ENCODE results near the gene CABS1. TPM values are rescaled to one million over a fixed set of nuclear protein-coding genes. Genes with fewer than 3 reads are reported as not detected.

Gene CABS1
- polyA plus RNA-seq, 3 donors: not detected

DNA sequence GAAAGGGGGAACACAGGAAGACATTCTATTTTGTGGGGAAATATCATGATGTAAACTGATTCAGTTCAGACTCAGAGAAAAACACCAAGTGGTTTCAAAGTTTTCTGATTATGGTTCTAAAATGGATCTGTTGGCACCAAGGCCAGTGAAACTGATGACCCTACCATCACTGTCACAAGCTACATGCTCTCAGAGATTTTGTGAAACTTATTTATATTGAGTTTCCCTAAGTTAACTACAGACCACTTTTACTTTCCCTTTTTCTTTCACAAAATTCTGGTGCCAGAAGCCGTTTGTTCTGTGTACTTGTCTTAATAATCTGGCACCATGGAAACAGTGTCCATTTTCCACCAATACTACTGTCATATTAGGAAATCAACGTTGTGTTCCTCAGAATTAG, 43.4 kb upstream of the CABS1 start:
- no peak overlapping the region for H3K27ac Mint-ChIP-seq
- Histone ChIP-seq H3K9me3 (replicated peaks in 1 of 2; ENCODE audit: control insufficient read depth in 1 of 2, insufficient read depth in 1 of 2, low read length in 2 of 2) (peaks cover 0 to 4% of the 10 kb centered on the region in 2 donors), H3K4me1 (ENCODE audit: control insufficient read depth in 1 of 2, insufficient read depth in 2 of 2, low read length in 2 of 2) (no peaks in the 10 kb centered on the region), H3K27me3 (ENCODE audit: control insufficient read depth in 2 of 2, insufficient read depth in 2 of 2, low read length in 2 of 2) (no peaks in the 10 kb centered on the region), H3K27ac (ENCODE audit: low read depth in 1 of 2, low read length in 2 of 2) (no peak overlapping the region), H3K4me3 (replicated peaks in 1 of 3; ENCODE audit: low read depth in 2 of 3, low read length in 3 of 3) (no peak overlapping the region), H3K9ac (ENCODE audit: insufficient read depth, low read length, poor library complexity, severe bottlenecking) (no peak overlapping the region), H3K36me3 (replicated peaks in 1 of 2; ENCODE audit: control insufficient read depth in 1 of 2, insufficient read depth in 2 of 2, low read length in 2 of 2) (no peaks in the 10 kb centered on the region), H3K79me2 (ENCODE audit: insufficient read depth, low read length) (no peaks in the 10 kb centered on the region), H4K20me1 (ENCODE audit: insufficient read depth, low read length) (no peaks in the 10 kb centered on the region), H2AFZ (ENCODE audit: insufficient read depth, low read depth, low read length, poor library complexity, severe bottlenecking) (no peak overlapping the region), H3K4me2 (replicated peaks; ENCODE audit: extremely low read depth, low read length, poor library complexity, severe bottlenecking) (no peak overlapping the region)
- no peaks in the 10 kb centered on the region for H3K36me3 Mint-ChIP-seq
- no peaks in the 10 kb centered on the region for H3K4me1 Mint-ChIP-seq
- DNase-seq: no peak
- H3K4me3 Mint-ChIP-seq: no peak overlapping the region
- peaks cover 0 to 2% (median 0%) of the 10 kb centered on the region in 3 donors for H3K27me3 Mint-ChIP-seq (ENCODE audit: low read depth in 3 of 3)
- TF ChIP-seq, protein P1, sequence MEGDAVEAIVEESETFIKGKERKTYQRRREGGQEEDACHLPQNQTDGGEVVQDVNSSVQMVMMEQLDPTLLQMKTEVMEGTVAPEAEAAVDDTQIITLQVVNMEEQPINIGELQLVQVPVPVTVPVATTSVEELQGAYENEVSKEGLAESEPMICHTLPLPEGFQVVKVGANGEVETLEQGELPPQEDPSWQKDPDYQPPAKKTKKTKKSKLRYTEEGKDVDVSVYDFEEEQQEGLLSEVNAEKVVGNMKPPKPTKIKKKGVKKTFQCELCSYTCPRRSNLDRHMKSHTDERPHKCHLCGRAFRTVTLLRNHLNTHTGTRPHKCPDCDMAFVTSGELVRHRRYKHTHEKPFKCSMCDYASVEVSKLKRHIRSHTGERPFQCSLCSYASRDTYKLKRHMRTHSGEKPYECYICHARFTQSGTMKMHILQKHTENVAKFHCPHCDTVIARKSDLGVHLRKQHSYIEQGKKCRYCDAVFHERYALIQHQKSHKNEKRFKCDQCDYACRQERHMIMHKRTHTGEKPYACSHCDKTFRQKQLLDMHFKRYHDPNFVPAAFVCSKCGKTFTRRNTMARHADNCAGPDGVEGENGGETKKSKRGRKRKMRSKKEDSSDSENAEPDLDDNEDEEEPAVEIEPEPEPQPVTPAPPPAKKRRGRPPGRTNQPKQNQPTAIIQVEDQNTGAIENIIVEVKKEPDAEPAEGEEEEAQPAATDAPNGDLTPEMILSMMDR (IDR thresholded peaks at IDR 0.05): no peak
- H3K9me3 Mint-ChIP-seq: peaks cover 0 to 6% (median 2%) of the 10 kb centered on the region in 7 donors
- intact Hi-C loops (cut with micrococcal nuclease): no loop called here
- 100% methylated on average over 1 of the region's 2 CpGs for WGBS (ENCODE audit: insufficient coverage)

DNA sequence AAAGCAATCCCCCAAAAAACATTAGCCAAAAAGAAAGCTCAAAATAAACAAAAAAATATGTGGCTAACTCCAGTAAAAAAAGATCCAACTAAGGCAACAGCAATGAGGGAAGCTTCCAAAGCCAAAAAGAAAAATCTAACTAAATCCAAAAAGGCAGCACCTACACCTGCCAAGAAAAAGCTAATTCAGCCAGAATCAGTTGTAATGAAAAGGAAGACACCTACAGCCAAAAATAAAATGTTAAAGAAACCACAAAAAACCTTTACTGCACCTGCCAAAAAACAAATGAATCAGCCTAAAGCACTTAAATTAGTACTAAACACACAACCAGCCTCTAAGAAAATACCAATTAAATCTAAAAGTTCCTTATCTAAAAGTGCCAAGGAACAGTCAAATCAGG, 37.2 kb upstream of the CABS1 start:
- no peak for DNase-seq
- Histone ChIP-seq H3K27me3 (ENCODE audit: control insufficient read depth in 2 of 2, insufficient read depth in 2 of 2, low read length in 2 of 2) (no peaks in the 10 kb centered on the region), H3K36me3 (replicated peaks in 1 of 2; ENCODE audit: control insufficient read depth in 1 of 2, insufficient read depth in 2 of 2, low read length in 2 of 2) (no peaks in the 10 kb centered on the region), H3K4me2 (replicated peaks; ENCODE audit: extremely low read depth, low read length, poor library complexity, severe bottlenecking) (no peak overlapping the region), H3K79me2 (ENCODE audit: insufficient read depth, low read length) (no peaks in the 10 kb centered on the region), H2AFZ (ENCODE audit: insufficient read depth, low read depth, low read length, poor library complexity, severe bottlenecking) (no peak overlapping the region), H4K20me1 (ENCODE audit: insufficient read depth, low read length) (no peaks in the 10 kb centered on the region), H3K9me3 (replicated peaks in 1 of 2; ENCODE audit: control insufficient read depth in 1 of 2, insufficient read depth in 1 of 2, low read length in 2 of 2) (peaks cover 0 to 18% of the 10 kb centered on the region in 2 donors), H3K4me1 (ENCODE audit: control insufficient read depth in 1 of 2, insufficient read depth in 2 of 2, low read length in 2 of 2) (no peaks in the 10 kb centered on the region), H3K4me3 (replicated peaks in 1 of 3; ENCODE audit: low read depth in 2 of 3, low read length in 3 of 3) (no peak overlapping the region), H3K9ac (ENCODE audit: insufficient read depth, low read length, poor library complexity, severe bottlenecking) (no peak overlapping the region), H3K27ac (ENCODE audit: low read depth in 1 of 2, low read length in 2 of 2) (no peak overlapping the region)
- no peak overlapping the region for H3K27ac Mint-ChIP-seq
- no peaks in the 10 kb centered on the region for H3K4me1 Mint-ChIP-seq
- H3K9me3 Mint-ChIP-seq: peaks cover 0 to 12% (median 5%) of the 10 kb centered on the region in 7 donors
- no peaks in the 10 kb centered on the region for H3K36me3 Mint-ChIP-seq
- H3K27me3 Mint-ChIP-seq (ENCODE audit: low read depth in 3 of 3): no peaks in the 10 kb centered on the region
- H3K4me3 Mint-ChIP-seq: no peak overlapping the region
- TF ChIP-seq, protein P1 (IDR thresholded peaks at IDR 0.05): no peak
- intact Hi-C loops (cut with micrococcal nuclease): no loop called here

All from CD14-positive monocyte (primary cell).